Suppressor macrophage treated with lipopolysaccharide for 1 hour (primary cell): ENCODE measurements around the gene FAM170B.

Experiments used
- DNase-seq, 3 donors: peaks; one replicate each; pipeline ENCODE4 v3.0.0-alpha.2; 2020 to 2022

Gene FAM170B

DNA sequence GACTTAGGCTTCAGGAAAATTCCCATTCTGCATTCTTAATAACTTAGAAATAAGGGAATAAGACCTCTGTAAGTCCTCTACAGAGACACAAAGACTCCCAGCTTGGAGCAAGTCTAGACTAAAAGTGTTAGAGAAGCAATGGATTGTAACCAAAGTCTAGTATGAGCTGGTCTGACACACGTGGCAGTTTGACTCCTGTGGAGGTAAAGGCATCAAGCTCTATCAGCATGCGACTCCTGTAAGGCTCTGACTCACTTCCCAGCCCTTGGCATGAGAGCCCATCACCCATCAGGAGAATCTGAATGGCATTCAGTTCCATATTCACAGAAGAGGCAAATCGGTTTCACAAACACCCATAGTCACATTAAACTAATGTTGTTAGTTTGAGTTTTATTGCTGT lies 14.1 kb downstream of the FAM170B start:
- DNase-seq = no peak

DNA sequence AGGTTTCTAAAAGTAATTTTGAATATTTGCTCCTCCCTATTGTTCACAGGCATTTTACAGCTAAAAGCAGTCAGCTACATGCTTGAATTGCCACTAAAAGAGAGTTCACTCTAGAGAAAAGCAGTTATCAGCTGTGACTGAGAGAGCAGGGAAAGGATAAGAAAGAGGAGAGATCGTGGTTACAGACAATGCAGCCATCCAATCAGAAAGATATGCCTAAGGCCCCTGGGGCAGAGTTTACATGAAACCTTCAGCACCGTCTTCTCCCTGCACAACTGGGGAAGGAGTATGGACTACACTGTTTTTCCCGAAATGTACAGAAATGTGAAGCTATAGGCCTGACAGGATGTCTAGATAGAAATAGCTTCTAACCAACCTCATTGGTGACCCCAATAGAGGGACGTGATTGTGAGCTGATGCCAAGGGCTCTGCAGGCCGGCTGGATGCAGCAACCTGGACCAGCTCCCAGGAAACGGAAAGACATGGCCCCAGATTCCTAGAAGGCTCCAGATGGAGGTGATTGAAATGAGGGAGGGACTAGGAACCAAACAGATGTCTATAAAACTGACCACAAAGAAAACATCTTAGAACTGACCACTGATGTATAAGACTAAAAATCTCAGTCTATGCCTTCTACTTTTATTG lies 15.3 kb downstream of the FAM170B start:
- DNase-seq = no peak

DNA sequence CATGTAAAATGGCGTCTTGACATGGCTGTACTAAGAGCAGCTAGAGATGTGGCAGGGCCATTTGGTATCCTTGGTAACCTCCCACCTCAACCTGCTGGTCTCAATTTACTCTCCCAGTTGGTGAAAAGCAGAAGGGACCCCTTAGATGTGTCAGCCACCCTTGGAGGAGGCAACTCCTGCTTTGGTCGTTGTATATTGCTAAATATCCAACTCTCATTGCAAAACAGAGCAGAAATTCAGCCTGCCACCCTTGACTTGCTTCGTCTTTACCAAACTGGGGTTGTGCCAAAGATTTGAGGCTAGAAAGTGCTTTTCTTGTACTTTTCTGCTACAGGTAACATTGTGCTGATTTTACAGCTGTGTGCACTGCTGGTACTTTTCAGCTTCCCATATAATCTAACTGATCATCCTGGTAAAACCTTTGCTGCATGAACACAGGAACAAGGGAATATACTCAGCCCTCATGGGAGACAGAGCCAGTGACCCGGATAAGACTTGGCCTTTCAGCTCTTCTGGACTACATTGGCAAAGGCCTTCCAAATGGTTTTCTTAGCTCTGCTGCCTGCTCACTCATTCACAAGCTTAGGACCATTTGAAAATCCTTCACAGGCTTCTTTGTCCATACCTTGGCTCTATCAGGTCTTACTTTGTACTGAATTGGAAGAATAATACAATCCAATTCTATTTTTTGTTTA lies 16.3 kb downstream of the FAM170B start:
- no peak for DNase-seq

DNA sequence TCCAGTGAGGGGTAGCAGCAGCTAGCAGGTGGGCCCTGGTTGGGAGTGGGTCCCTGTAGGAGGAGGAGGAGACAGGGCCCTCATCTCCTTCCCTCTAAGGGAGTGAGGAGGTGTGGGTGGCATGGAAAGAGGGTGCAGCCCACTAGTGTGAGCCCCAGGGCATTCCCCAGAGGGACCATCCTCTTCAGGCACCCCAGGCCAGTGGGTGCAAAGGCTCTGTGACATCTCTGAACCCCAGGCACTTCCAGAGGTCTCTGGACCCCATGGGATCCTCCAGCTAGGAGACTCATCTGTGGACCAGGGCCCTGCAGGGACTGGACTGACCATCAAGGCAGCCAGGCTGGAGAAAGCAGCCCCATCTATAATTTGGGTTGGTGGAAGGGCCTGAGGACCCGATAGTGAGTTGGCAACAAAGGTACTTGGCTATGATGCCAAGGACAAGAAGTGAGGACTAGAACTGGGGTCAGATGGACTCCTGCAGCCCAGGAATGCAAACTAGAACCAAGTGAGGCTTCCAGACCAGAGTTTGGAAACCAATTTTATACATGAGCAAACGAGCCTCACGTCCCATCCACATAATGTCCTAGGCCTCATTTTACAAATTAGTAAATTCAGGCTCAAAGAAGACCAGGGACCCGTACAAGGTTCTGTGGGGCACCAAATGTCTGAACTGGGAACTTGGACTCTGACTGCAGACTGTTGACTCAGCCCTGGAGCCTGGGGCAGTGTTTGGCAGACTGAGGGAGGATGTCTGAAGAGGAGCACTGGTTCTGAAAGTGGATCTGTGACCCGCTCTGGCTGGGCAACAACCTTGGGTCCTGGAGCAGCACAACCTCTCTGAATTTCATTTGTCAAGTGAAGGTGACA lies 17.1 kb downstream of the FAM170B start:
- DNase-seq = no peak

DNA sequence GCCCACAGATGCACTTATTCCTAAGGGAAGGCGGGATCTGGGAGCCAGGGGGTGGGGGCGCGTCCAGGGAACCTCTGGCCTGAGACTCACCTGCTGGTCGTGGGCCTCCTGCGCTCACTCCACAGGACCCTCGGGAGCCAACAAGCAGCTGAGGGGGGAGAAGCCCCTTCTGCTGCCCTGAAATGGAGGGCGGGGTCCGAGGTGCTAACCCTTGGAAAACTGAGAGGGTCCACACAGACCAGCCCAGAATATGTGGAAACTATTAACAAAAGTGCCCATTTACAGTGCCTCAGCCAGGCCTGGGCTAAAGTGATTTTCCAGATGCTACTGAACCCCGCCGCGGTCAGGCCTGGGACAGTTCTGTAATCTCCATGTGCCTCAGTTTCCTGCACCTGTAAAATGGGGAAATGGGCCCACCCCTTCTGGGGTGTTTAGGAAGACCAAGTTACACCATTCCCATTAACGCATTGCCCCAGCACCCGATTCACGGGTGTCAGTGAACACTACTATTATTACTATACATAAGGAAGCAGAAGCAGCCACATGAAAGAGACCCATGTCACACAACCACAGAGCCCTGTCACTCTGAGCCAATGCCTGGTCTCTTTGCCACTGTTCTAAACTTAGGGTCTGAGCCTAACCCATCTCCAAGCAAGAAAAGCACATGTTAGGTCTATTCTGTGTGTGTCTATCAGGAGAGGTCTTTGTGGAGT lies 17.9 kb downstream of the FAM170B start:
- DNase-seq = no peak

DNA sequence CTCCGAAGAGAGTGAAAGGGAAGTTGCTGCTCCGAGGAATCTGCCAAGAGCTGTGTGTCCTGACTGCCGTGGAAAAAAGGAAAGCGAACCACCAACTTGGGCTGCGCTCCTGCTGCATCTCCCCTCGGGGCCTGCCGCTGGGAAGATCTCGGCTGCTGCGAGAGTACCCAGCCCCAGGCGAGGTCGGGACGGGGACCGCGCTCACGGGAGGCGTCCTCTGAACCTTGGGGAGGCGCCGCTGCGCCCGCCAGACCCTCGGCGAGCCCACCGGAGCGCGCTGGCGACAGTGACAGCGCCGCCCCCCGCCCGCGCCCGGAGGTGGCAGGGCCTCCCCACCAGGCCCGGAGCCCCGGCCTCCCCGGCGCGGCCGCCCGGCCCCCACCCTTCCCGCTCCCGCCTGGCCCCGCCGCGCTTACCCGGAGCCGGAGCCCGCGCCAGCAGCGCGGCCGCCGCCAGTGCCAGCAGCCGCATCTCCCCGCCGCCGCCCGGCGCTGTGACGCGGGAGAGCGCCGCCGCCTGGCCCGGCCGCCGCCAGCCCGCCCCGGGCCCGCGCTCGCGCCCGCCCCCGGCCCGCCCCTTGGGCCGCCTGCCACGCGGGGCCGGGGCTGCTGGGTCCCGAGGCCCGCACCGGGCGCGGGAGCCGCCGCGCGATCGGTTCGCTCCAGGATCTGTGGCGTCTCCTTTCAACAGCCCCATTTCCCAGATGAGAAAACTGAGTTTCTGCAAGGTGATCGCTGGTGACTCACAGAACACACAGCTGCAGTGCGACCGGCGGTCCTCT lies 18.6 kb downstream of the FAM170B start, which contains the start of gene VSTM4:
Gene VSTM4, minus strand, starts transcription at position 508 of the 781 bp plus-strand sequence. Its CDS starts 37 bp downstream, at position 471.
- peak in 2 of 3 donors; percentile 39 to 64 for DNase-seq

DNA sequence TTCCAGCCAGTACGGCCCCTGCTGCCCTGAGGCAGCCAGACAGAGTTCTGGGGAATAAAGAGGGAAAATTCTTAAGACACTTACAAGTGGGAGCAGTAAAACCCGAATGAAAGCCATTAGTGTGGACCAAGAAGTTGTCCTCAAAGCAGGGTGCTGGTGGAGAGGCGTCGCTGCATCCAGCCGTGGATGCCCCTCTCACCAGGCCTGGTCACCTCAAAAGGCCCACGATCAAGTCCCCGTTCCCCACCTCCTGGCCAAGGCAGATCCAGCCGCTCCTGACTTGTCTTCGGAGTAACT lies 19.2 kb downstream of the FAM170B start:
- DNase-seq = no peak

DNA sequence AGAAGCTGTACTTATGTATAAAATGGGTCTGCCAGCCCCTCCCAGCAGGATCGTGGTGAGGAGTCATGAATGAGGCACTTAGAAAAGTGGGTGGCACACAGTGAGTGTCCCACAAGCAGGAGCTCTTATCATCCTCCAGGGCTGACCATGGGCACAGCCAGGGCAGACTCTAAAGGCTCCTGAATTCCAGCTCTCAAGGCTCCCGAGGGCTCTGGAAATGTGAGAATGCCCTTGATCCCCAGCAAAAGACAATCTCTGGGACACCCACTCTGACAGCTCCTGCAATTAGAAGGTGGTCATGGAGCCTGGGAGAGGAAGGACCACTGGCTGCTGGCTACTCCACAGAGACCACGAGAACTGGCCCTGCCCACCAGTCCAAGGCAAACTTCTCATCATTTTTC lies 20.1 kb downstream of the FAM170B start:
- DNase-seq = no peak

DNA sequence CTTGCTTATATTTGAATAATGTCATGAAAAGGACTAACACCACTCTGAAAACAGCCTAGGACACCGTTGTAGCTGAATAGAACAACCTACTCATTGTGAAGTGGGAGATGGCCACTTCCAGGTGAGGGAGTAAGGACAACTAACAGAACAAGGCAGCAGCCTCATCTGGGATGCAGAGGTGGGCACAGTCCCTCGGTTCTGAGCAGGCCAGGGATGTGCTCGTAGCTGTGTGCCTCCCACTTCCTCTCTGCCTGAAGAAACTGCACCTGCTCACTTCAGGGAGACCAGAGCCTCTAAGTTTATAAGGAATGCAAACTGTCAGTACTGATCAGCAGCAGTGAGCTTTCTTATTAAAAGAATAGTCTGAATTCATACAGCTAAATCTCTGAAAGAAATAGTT lies 21.0 kb downstream of the FAM170B start:
- no peak for DNase-seq

DNA sequence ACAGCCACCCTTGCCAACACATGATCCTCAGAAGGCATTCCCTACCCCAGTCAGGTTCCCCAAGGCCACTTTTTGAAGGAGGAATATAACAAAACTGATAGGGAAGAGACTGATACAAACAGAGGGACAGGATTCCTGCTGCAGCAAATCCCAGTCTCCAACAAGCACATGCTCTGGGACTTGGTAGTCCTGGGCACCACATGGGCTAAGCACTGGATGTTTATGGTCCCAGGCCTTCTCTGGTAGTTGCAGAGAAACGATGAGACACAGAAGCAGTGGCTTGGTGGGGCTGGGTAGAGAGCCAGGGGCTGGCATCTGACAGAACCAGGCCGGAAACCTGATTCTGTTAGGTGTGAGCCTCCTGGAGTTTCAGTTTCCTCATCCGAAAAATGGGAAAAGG lies 21.7 kb downstream of the FAM170B start:
- DNase-seq = no peak

DNA sequence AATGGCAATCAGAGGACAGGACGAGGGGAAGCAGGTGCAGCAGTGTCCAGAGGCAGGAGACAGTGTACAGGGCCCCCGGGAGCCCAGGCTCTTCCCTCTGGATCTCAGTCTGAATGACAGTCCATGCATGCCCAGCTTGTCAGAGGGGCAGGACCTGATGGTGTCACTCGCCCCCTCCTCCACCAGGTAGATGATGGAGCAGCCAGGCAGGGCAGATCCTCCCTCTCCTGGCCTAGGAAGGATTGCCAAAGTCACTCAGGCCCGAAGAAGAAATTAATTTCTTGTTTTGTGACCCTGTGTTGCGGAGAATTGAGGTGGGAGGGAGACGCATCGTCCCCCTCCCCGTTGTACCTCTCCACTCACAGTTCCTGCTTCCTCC lies 22.5 kb downstream of the FAM170B start:
- DNase-seq = no peak

DNA sequence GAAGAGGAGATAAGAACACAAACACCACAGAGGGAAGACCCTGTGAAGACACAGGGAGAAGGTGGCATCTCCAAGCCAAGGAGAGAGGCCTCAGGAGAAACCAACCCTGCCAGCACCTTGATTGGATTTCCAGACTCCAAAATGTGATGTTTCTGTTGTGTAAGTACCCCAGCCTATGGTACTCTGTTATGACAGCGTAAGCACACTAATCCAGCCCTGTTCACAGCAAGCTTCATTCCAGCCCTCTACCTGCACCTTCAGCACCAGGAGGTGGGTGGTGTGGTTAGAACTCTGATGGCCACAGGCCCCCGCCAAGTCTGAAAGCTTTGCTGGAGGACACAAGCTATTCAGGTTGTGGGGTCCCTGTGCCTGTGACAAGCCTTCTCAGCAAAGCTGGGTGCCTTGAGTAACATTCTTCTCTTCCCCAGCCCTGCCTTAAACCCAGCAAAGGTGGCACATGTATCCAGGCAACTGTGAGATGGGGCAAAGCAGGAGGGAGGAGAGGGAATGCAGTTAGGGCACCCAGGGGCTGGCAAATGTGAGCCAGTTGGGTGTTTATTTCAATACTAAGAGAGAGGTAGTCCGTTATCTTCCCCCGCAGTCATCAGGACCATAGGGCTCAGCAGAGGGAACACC lies 23.0 kb downstream of the FAM170B start:
- DNase-seq = no peak

DNA sequence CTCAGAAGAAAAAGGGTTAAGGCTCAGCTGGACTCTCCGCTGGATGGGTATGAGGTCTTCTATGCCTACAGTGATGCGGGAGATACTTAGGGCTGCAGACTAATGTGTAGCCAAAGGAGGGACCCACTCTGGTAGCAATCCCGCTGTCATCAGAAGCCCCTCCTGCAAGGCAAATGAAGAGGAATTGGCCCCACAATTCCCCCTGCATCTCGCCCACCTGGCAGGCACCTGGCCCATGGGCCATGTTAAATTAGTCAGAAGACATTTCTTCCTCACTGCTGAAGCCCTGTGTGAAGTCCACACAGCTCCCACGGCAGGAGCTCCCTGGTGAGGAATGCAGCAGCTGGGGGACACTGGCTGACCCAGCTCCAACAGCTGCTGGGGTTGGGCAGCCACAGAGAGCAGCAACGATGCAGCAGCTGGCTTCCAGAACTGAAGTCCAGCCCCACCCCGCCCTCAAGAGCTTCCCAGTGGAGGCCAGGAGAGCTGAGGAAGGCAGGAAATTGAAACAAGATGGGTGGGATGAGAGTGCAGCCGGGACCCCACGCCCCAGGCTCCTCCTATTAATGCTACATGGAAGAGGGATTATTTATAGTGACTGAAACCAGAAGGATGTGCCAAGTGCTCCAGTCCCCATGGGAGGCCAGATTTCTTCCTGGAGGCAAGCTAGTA lies 24.0 kb downstream of the FAM170B start:
- no peak for DNase-seq

DNA sequence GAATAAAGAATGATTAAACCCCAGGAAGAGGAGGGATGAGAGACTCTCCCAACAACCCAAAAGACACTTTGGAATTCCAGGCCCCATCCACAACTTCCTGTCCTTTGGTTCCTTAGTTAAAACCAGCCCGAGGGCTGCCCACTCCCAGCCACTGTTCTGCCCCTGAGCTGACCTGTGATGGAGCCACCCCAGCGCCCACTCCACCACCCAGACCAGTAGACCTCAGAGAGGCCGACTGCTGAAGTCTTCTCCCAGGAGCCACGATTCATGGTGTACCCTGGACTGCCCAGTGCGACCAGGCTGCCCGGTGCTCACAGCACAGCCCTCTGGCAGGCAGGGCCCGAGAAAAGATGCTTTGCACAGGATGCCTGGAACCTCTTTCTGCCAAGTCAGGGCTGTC lies 25.2 kb downstream of the FAM170B start:
- DNase-seq = no peak

DNA sequence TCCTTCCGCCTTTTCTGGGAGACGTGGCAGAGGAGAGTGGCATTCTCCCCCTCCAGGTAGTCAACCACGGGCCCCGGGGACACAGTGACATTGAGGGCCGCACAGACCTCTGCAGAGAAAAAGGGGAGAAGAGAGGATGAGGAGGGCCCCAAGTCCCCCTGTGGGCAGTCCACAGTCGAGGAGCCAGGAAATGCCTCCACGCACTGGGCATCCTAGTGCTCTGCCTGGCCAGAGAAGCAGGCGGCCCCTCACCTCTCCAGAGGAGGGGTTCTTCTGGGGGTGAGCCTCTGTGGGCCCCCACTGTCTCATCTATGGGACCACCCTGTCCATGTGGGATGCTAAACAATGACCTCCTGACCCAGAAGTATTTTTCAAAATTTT lies 25.9 kb downstream of the FAM170B start:
- DNase-seq = no peak

DNA sequence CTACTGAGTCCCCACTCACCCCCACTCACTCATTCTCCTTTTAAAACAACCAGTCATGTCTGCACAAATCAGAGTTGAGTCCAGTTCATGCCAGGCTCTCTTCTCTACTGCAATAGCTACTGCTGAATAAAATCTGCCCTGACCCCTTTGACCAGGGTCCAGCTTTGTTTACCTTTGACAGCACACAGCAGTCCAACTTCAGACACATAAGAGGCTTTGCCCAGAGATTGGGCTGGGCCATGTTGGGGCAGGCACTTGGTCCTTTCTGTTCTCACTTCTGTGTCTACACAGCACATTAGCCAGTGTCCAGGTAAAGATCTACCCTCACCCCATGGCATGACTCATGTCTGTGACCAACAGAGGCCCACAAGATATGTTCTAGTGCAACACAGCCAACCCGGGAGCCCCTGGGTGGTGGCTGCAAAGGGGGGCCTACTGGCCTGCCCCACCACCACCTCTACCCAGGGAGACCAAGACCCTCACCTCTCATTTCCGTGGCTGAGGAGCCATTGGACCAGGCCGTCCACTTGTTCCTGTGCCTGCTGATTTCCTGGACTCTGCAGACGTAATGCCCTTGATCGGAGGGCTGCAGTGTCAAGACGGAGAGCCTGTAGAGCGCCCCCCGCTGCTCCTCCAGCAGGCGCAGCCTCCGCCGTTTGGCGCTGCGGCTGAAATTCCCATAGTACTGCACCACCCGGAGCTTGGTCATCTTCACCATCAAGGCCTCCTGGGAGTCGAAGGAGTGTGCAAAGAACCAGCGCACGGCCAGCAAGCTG lies 26.5 kb downstream of the FAM170B start:
- DNase-seq = no peak

DNA sequence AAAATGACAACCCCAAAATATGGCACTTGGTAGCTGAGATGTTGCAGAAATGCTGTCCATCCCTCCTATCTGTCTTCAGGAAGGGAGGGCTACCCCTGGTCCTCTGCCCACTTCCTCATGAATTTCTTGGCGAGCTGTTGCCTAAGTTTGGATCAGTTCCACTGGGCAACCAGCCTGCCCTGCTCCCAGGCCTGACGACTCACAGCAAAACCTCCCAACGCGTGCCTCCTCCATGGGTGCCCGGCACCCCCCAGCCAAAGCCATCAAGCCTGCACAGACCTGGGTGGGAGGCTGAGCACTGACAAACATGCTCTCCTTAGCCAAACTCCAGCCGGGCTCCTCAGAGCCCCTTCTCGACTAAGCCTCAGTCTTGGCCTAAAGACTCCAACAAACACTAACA lies 27.4 kb downstream of the FAM170B start:
- peak in 1 of 3 donors; percentile 13 for DNase-seq

DNA sequence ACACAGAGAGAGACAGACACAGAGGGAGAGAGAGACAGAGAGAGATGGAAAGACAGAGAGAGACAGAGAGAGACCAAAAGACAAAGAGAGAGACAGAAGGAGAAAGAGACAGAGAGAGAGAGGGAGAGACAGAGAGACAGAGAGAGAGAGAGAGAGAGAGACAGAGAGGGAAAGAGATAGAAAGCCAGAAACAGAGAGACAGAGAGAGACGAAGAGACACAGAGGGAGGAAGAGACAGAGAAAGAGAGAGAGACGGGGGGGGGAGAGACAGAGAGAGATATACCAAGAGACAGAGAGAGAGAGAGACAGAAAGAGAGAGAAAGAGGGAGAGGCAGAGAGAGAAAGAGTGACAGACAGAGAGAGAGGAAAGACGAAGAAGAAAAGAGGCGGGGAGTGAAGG lies 28.7 kb downstream of the FAM170B start:
- DNase-seq = no peak

DNA sequence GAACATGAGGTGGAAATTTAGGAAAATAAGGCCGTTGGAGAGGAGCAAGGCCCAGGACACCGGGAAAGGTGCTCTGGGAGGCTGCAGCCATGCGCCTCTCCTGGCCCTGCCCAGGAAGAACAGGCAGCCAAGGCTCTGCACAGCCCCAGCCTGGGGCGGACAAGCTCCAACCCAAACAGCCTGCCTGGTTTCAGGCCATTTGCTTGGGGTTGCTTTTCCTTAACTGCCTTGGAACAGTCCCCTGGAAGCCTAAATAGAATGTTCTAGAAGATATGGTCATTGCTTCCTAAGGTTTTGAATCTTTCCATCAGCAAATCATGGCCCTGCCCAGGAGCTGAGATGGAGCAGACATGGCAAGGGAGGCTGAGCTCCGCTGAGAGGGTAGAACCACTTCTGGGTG lies 29.5 kb downstream of the FAM170B start:
- no peak for DNase-seq

DNA sequence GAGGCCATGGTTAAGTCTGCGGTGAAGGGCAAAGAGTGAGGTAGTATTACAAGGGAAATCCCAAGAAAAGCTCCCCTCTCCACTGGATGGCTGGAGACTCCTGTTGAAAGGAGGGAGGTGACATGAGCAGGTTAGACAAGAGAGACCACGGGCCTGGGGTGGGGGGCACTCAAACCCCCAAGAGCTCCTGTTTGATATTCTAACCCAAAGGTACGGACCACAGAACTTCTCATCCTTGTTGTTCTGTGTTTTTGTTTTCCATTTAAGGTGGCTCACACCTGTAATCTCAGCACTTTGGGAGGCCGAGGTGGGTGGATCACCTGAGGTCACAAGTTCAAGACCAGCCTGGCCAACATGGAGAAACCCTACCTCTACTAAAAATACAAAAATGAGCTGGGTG lies 30.1 kb downstream of the FAM170B start:
- no peak for DNase-seq

DNA sequence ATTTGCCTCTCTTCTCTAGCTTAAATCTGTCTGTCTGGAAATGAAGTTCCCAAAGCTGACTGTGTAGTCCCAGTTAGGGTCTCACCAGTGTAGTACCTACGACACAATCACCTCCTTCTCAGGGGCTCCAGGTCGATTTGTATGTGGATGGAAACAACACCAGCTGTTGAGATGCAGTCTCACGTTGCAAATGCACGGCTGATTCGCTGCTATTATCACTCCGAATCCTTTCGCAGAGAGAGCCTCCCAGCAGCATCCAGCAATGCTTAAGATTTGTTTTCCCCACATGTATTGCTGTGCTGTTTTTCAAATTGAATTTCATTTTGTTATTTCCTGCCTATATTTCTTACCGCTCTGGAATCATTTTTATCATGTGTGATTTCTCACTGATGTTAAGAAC lies 34.8 kb downstream of the FAM170B start:
- DNase-seq = no peak
